Esophagus mucosa (tissue), 1 donor: ENCODE measurements around the gene ABHD10. TPM values are rescaled to one million over a fixed set of nuclear protein-coding genes. Genes with fewer than 3 reads are reported as not detected.
A peak's percentile ranks its signal among the peaks of the same experiment; 100 is the strongest.

ENCODE experiments used
- ATAC-seq: fragments of 200-7000 bp; cut with Tn5 transposase; one replicate; pipeline ENCODE4 v1.9.1; 2020
- total RNA-seq: library from RNA; stranded (reverse); gene quantifications from one replicate; pipeline ENCODE4 v1.2.4, GENCODE V29; 2023
- donor health status: DM: yes; HTN: yes; CAD: no.

The ABHD10 gene
- total RNA-seq, 1 donor from 2014 or later: 12.0 TPM

GRCh38 chr3:112001526-112001925 is 22.7 kb downstream of the ABHD10 start:
- no peak for ATAC-seq

GRCh38 chr3:112002096-112002971 is 23.5 kb downstream of the ABHD10 start:
- ATAC-seq: peak; percentile 72

GRCh38 chr3:112003321-112004080 is 24.7 kb downstream of the ABHD10 start:
- no peak for ATAC-seq

- ATAC-seq: peak; percentile 9
Observed at GRCh38 chr3:112004187-112004586, 25.4 kb downstream of the ABHD10 start.

- ATAC-seq: no peak
Observed at GRCh38 chr3:112004669-112005068, 25.8 kb downstream of the ABHD10 start.

GRCh38 chr3:112005091-112005672 is 26.4 kb downstream of the ABHD10 start:
- no peak for ATAC-seq

GRCh38 chr3:112007633-112008032 is 28.8 kb downstream of the ABHD10 start:
- no peak for ATAC-seq

- no peak for ATAC-seq
Observed at GRCh38 chr3:112009670-112010069, 30.8 kb downstream of the ABHD10 start.

- no peak for ATAC-seq
Observed at GRCh38 chr3:112010636-112011035, 31.8 kb downstream of the ABHD10 start.

- no peak for ATAC-seq
Observed at GRCh38 chr3:112011376-112011940, 32.6 kb downstream of the ABHD10 start.

GRCh38 chr3:112012205-112012992 is 33.6 kb downstream of the ABHD10 start:
- no peak for ATAC-seq

GRCh38 chr3:112013058-112013783 is 34.4 kb downstream of the ABHD10 start:
- ATAC-seq: peak; percentile 72

GRCh38 chr3:112013784-112014143 is 34.9 kb downstream of the ABHD10 start:
- no peak for ATAC-seq

- no peak for ATAC-seq
Observed at GRCh38 chr3:112017091-112017490, 38.3 kb downstream of the ABHD10 start.

GRCh38 chr3:112018712-112019111 is 39.9 kb downstream of the ABHD10 start:
- no peak for ATAC-seq

- ATAC-seq: no peak
Observed at GRCh38 chr3:112019716-112020115, 40.9 kb downstream of the ABHD10 start.

GRCh38 chr3:112020674-112021085 is 41.9 kb downstream of the ABHD10 start:
- ATAC-seq: no peak

- ATAC-seq: no peak
Observed at GRCh38 chr3:112027142-112027541, 48.3 kb downstream of the ABHD10 start.

GRCh38 chr3:112027826-112028225 is 49.0 kb downstream of the ABHD10 start:
- ATAC-seq: no peak

GRCh38 chr3:112030901-112031300 is 52.1 kb downstream of the ABHD10 start:
- no peak for ATAC-seq

GRCh38 chr3:112032098-112032731 is 53.4 kb downstream of the ABHD10 start:
- ATAC-seq: no peak
